H9 (cell line): ENCODE data around the gene TMEM140. TPM values are rescaled to one million over a fixed set of nuclear protein-coding genes. Genes with fewer than 3 reads are reported as not detected.

Experiments used
- DNase-seq: peaks from one replicate; pipeline ENCODE4 v3.0.0-alpha.2; 2017
- H2AFZ ChIP-seq: one replicate; pipeline ENCODE4 v1.6.1; 2013; ENCODE audit warnings: mild to moderate bottlenecking, low read length, control low read depth, moderate library complexity
- H2AK5ac ChIP-seq: 2 replicates; pipeline ENCODE4 v1.6.1; 2013; ENCODE audit warnings: low read length, control low read depth, mixed read lengths; ENCODE audit not compliant: insufficient read length
- H2BK120ac ChIP-seq: one replicate; pipeline ENCODE4 v1.6.1; 2013; ENCODE audit warnings: low read depth, mild to moderate bottlenecking, low read length, control low read depth, inconsistent platforms; ENCODE audit not compliant: poor library complexity, severe bottlenecking
- H2BK12ac ChIP-seq: 2 replicates; pipeline ENCODE4 v1.6.1; 2013; ENCODE audit warnings: low read length, control low read depth, mixed read lengths, low read depth; ENCODE audit not compliant: insufficient read length
- H2BK15ac ChIP-seq: 2 replicates; pipeline ENCODE4 v1.6.1; 2013; ENCODE audit warnings: low read depth, low read length, control low read depth
- H2BK20ac ChIP-seq: one replicate; pipeline ENCODE4 v1.6.1; 2013; ENCODE audit warnings: low read depth, mild to moderate bottlenecking, low read length, control low read depth, inconsistent platforms; ENCODE audit not compliant: poor library complexity, severe bottlenecking
- H2BK5ac ChIP-seq: 2 replicates; pipeline ENCODE4 v1.6.1; 2013; ENCODE audit warnings: low read length, control low read depth, mixed read lengths; ENCODE audit not compliant: insufficient read length
- H3K14ac ChIP-seq: 2 replicates; pipeline ENCODE4 v1.6.1; 2013; ENCODE audit warnings: low read length, control low read depth; ENCODE audit not compliant: insufficient read depth
- H3K18ac ChIP-seq: 2 replicates; pipeline ENCODE4 v1.6.1; 2013; ENCODE audit warnings: low read depth, mild to moderate bottlenecking, mixed read lengths, low read length, control low read depth; ENCODE audit not compliant: insufficient read length
- H3K23ac ChIP-seq: 2 replicates; pipeline ENCODE4 v1.6.1; 2013; ENCODE audit warnings: low read length, control low read depth, mixed read lengths, low read depth; ENCODE audit not compliant: insufficient read length
- H3K23me2 ChIP-seq: 2 replicates; pipeline ENCODE4 v1.6.1; 2013; ENCODE audit warnings: low read depth, mild to moderate bottlenecking, mixed read lengths, low read length, control low read depth; ENCODE audit not compliant: insufficient read length, poor library complexity, severe bottlenecking
- H3K27ac ChIP-seq: 2 replicates; pipeline ENCODE4 v1.5.1; 2013; ENCODE audit warnings: low read length, control low read depth, mixed read lengths, low read depth; ENCODE audit not compliant: insufficient read length
- H3K27me3 ChIP-seq: 2 replicates; pipeline ENCODE4 v1.6.1; 2013; ENCODE audit warnings: low read length, control low read depth, inconsistent platforms; ENCODE audit not compliant: insufficient read depth
- H3K4ac ChIP-seq: 2 replicates; pipeline ENCODE4 v1.6.1; 2013; ENCODE audit warnings: low read depth, mild to moderate bottlenecking, control low read depth, inconsistent platforms, low read length, moderate library complexity
- H3K4me1 ChIP-seq: 2 replicates; pipeline ENCODE4 v1.6.1; 2013; ENCODE audit warnings: low read length, control low read depth, inconsistent platforms; ENCODE audit not compliant: insufficient read depth
- H3K4me2 ChIP-seq: 2 replicates; pipeline ENCODE4 v1.6.1; 2013; ENCODE audit warnings: low read length, control low read depth, mixed read lengths; ENCODE audit not compliant: insufficient read length, insufficient read depth
- H3K56ac ChIP-seq: 2 replicates; pipeline ENCODE4 v1.6.1; 2013; ENCODE audit warnings: low read depth, mild to moderate bottlenecking, mixed read lengths, low read length, control low read depth; ENCODE audit not compliant: insufficient read length
- H3K79me1 ChIP-seq: 2 replicates; pipeline ENCODE4 v1.6.1; 2013; ENCODE audit warnings: low read depth, mild to moderate bottlenecking, moderate library complexity, low read length, control low read depth, inconsistent platforms; ENCODE audit not compliant: insufficient read depth, poor library complexity, severe bottlenecking
- H3K79me2 ChIP-seq: 2 replicates; pipeline ENCODE4 v1.6.1; 2013; ENCODE audit warnings: low read length, control low read depth, inconsistent platforms; ENCODE audit not compliant: insufficient read depth
- H3K9ac ChIP-seq: 2 replicates; pipeline ENCODE4 v1.6.1; 2013; ENCODE audit warnings: low read length, control low read depth, mixed read lengths; ENCODE audit not compliant: insufficient read length; ENCODE audit errors: extremely low read depth
- H3K9me3 ChIP-seq: one replicate; pipeline ENCODE4 v1.6.1; 2013; ENCODE audit warnings: low read depth, low read length, inconsistent platforms; ENCODE audit not compliant: control insufficient read depth
- H3T11ph ChIP-seq: one replicate; pipeline ENCODE4 v1.6.1; 2013; ENCODE audit warnings: mild to moderate bottlenecking, low read length, control low read depth, inconsistent platforms
- H4K20me1 ChIP-seq: one replicate; pipeline ENCODE4 v1.6.1; 2013; ENCODE audit not compliant: control insufficient read depth, insufficient read length, insufficient read depth
- H4K5ac ChIP-seq: 2 replicates; pipeline ENCODE4 v1.6.1; 2013; ENCODE audit warnings: low read depth, mild to moderate bottlenecking, mixed read lengths, low read length, control low read depth; ENCODE audit not compliant: insufficient read length
- H4K8ac ChIP-seq: replicated peaks from 2 replicates; pipeline ENCODE4 v1.6.1; 2013; ENCODE audit warnings: low read length, control low read depth, mixed read lengths, low read depth; ENCODE audit not compliant: insufficient read length
- H4K91ac ChIP-seq: 2 replicates; pipeline ENCODE4 v1.6.1; 2013; ENCODE audit warnings: low read depth, mild to moderate bottlenecking, moderate library complexity, mixed read lengths, low read length, control low read depth; ENCODE audit not compliant: insufficient read length
- H3K27ac Mint-ChIP-seq, 3 experiments: 2 replicates in 2 of 3; 3 replicates in 1 of 3; pipeline ENCODE4 v1.8.0; 2020 to 2021; ENCODE audit warnings: mixed read lengths in 3 of 3, mild to moderate bottlenecking in 1 of 3, moderate library complexity in 1 of 3
- H3K27me3 Mint-ChIP-seq: 2 replicates; pipeline ENCODE4 v1.8.0; 2021; ENCODE audit warnings: low read depth, mild to moderate bottlenecking, moderate library complexity, mixed read lengths
- H3K36me3 Mint-ChIP-seq, 3 experiments: 2 replicates in 2 of 3; 3 replicates in 1 of 3; pipeline ENCODE4 v1.8.0; 2020 to 2021; ENCODE audit warnings: low read depth in 3 of 3, mixed read lengths in 3 of 3; ENCODE audit not compliant: insufficient read depth in 1 of 3
- H3K4me1 Mint-ChIP-seq, 2 experiments: 2 replicates each; pipeline ENCODE4 v1.8.0; 2020; ENCODE audit warnings: mixed read lengths in 2 of 2
- H3K4me3 Mint-ChIP-seq, 2 experiments: 2 replicates in 1 of 2; 3 replicates in 1 of 2; pipeline ENCODE4 v1.8.0; 2020 to 2021; ENCODE audit warnings: mild to moderate bottlenecking in 2 of 2, mixed read lengths in 2 of 2, moderate library complexity in 1 of 2
- H3K9me3 Mint-ChIP-seq, 2 experiments: 2 replicates in 1 of 2; 3 replicates in 1 of 2; pipeline ENCODE4 v1.8.0; 2020; ENCODE audit warnings: mild to moderate bottlenecking in 2 of 2, mixed read lengths in 2 of 2, moderate library complexity in 1 of 2
- WGBS: extraction: QIAGEN DNeasy Blood & Tissue Kit; methylation state at CpG from one replicate; pipeline ENCODE4 v1.1.7; 2013; ENCODE audit warnings: missing lambda C conversion rate, low lambda C conversion rate, mixed read lengths; ENCODE audit not compliant: insufficient read length; ENCODE audit errors: extremely low coverage; 5-methylcytosine and 5-hydroxymethylcytosine counted together
- total RNA-seq: library from RNA; stranded (reverse); gene quantifications from 2 replicates; pipeline ENCODE4 v1.2.1, GENCODE V29; 2021
- TF ChIP-seq, protein P1 (sequence below): fragments of 200-600 bp; sonication (generic); conservative IDR thresholded peaks from 3 replicates; pipeline ENCODE4 v1.8.0; 2021; ENCODE audit warnings: antibody characterized with exemption, mild to moderate bottlenecking

TMEM140 gene
- total RNA-seq, 1 experiment from 2014 or later: not detected

DNA sequence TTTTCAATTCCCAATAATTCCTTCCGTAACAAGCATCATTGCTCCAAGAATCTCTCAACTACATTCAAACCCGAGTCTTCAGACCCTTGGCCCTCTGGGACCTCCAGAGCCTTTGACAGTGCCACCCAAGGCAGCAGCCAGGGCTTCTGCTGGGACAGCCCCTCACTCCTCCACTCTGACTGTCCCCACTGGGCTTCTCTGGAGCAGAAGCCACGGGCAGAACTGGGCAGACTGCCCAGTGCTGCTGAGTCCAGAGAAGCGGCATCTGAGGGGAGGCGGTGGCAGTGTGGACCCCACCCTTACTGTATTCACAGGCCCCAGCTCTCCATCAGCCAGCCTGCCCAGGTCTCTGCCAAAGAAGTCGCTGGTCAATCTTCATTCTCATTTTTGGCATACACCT is 13.8 kb downstream of the TMEM140 start:
- Mint-ChIP-seq H3K36me3 (peaks cover 66 to 91% (median 89%) of the 10 kb centered on the region in 3 experiments), H3K4me1 (peaks cover 12 to 21% of the 10 kb centered on the region in 2 experiments), H3K4me3 (no peak overlapping the region), H3K27me3 (peaks cover under 1% of the 10 kb centered on the region; the same call in 1 of the 2 replicates), H3K27ac (no peak overlapping the region), H3K9me3 (peaks cover 32 to 40% of the 10 kb centered on the region in 2 experiments)
- Histone ChIP-seq H2AK5ac (no peak overlapping the region), H3K14ac (no peak overlapping the region), H2BK15ac (no peak overlapping the region), H3K23ac (no peak overlapping the region), H2BK120ac (no peak overlapping the region), H3K79me1 (no peaks in the 10 kb centered on the region), H3K4me1 (peaks cover 4% of the 10 kb centered on the region; the same call in 1 of the 2 replicates), H3K27me3 (no peaks in the 10 kb centered on the region), H2BK12ac (no peak overlapping the region), H4K8ac (no peak overlapping the region), H4K91ac (no peak overlapping the region), H2BK20ac (no peak overlapping the region), H4K5ac (no peak overlapping the region), H3K79me2 (no peaks in the 10 kb centered on the region), H2AFZ (no peak overlapping the region), H3K18ac (no peak overlapping the region), H3K4me2 (no peak overlapping the region), H3K27ac (no peak overlapping the region), H2BK5ac (no peak overlapping the region), H4K20me1 (no peaks in the 10 kb centered on the region), H3K9ac (no peak overlapping the region), H3K4ac (no peak overlapping the region), H3T11ph (no peak overlapping the region), H3K56ac (no peak overlapping the region), H3K23me2 (no peaks in the 10 kb centered on the region), H3K9me3 (no peaks in the 10 kb centered on the region)
- DNase-seq: no peak
- TF ChIP-seq, protein P1, sequence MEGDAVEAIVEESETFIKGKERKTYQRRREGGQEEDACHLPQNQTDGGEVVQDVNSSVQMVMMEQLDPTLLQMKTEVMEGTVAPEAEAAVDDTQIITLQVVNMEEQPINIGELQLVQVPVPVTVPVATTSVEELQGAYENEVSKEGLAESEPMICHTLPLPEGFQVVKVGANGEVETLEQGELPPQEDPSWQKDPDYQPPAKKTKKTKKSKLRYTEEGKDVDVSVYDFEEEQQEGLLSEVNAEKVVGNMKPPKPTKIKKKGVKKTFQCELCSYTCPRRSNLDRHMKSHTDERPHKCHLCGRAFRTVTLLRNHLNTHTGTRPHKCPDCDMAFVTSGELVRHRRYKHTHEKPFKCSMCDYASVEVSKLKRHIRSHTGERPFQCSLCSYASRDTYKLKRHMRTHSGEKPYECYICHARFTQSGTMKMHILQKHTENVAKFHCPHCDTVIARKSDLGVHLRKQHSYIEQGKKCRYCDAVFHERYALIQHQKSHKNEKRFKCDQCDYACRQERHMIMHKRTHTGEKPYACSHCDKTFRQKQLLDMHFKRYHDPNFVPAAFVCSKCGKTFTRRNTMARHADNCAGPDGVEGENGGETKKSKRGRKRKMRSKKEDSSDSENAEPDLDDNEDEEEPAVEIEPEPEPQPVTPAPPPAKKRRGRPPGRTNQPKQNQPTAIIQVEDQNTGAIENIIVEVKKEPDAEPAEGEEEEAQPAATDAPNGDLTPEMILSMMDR: no peak
- 100% methylated on average over 1 of the region's 6 CpGs for WGBS
